Endometrium (tissue), 2 donors: ENCODE results near the gene SNX3.
"Not testable (repeated sequence)": the region's sequence is repeated elsewhere in the genome, so short reads cannot be mapped to it uniquely, and the experiment has no call there.

Source experiments
- FAIRE-seq: peaks from 2 replicates; lab custom pipeline; 2012; peaks lifted over from hg19 to GRCh38; lab: Jason Lieb, UNC
- donor health status: control.
- donor health status: control.

SNX3 gene

DNA sequence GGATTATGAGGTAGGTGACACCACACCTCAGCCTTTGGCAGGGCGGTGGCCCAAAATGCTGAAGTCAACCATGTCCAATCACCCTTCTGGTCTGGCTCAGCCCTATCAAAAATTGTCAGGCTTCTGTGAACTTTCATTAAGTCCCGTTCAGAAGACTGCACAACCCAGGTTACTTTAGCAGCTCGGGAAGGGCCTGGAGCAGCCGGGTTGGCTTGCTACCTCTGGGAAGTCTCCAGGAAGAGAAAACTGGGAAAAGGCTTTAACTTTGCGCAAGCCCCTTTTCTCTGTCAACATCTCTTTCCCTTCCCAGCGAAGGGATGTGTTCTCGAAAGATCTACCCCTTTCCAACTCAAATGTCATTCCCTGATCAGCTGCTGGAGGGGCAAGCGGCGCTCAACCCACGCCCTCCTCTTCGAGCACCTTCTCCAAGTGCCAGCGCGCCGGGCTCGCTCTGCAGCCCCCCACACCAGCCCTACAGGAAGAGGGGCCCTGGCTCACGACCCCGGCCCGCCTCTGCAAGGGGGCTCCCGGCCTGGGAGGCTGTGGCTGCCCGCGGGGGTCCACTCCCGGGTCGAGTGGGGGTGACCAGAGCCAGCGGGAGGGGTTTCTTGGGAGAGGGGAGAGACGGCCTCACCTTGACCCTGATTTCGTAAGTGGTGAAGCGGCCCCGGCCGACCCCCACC is 573 bp downstream of the SNX3 start:
- FAIRE-seq, result no peak

DNA sequence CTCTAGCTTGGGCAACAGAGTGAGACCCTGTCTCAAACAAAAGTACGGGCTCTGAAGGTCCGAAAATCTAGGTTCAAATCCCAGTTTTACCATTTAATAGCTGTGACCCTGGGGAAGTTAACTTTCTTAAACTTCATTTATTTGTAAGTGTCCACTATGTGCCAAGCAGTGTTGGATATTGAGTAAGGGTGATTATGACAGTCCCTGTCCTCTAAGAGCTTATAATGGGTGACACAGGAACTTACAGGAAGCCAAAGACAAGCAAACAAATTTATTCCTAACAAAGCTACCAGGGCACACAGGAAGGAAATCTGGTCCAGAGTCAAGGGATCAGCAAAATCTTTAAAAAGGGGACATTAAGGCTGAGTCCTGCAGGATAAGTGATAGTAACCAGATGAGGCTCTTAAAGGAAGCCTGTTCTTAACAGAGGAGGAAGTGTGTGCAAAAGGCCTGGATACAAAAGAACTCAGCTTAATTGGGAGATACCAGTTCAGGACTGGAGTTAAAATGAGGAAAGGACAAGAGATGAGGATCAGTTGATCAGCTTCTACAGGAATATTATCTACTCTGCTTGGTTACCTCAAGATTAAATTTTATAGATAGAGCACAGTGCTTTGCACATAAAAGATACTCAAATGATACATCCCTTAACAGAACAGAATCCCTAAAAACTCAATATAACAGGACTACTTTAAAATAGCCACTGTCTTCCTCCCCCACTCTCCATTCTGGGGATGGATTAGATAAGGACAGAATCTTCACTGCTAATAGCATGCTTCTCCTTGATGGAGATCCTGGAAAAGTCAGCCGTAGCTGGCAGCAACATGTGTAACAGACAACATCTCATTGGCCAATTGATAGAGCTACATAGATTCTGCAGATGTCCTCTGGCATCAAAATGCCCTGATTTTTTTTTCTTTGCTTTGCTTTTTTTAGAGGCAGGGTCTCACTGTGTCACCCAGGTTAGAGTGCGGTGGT is 6.1 kb downstream of the SNX3 start:
- no peak for FAIRE-seq

DNA sequence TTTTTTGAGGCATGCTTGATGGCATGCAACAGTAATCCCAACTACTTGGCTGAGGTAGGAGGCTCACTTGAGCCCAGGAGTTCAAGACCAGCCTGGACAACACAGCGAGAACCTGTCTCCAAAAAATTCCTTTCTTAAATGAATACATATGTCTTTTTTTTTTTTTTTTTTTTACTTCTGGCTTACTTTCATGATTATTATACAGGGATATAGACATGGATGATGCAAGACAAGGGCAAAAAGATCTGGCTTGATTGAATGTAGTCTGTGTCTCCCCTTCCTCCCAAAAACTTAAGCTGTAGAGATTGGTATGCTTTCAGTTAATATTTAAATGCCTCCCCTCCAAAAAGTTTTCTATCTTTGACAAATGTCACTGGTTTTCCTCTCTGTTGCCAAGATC is 7.6 kb downstream of the SNX3 start:
- no peak for FAIRE-seq

DNA sequence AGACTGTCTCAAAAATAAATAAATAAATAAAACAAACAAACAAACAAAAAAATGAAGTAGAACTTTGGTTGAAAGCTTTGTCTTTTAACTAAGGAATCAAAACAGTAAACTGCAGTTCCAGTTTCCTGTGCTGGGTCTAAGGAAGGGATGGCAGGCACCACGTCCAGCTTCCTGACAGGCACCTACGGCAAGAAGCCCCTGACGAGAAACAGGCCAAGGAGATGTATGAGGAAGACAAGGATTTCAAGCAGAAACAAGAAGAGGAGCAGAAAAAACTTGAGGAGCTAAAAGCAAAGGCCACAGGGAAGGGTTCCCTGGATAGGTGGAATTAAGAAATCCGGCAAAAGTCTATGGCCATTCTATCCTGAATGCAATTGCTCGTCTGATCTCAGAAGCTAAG is 8.8 kb downstream of the SNX3 start:
- FAIRE-seq, result no peak

DNA sequence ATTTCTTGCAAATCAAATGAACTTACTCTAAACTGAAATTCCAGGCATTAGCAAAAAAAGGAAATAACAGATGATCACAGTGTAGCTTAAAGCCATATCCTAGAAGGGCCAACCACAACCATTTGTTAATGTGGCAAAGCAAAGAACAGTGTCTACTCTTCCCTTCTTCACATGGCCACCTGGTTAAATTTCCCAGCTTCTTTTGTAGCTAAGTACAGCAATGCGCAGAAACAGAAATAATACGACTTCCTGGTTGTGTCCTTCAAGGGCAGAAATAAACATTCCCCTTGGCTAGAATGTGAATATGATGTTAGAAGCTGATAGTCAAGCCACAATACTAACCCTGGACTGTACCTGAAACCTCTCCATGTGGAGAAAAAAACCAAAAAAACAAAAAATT is 9.6 kb downstream of the SNX3 start:
- no peak for FAIRE-seq

DNA sequence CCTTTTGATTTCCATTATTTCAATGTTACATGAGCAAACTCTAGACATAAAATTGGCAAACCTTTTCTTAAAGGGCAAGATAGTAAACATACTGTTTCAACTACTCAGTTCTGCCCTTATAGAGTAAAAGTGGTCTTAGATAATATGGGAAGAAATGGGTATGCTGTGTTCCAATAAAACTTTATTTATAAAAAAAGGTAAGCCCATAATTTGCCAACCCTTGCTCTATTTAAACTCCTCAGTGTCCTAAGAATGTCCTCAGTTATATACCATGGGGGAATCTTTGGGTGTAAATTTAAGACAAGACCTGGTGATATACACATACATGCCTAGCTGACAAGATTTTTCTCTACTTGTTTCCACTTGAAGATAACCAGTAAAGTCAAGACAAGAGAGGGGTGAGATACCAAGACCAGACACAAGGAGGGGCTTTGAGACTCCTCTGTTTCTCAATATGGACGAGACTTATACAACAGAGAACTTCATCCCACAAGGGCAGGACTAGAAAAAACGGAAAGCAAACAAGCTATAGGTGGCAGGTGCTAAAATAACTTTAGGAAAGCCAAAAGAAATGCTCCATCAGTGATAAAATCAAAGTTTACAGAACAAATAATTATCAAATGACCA is 10.5 kb downstream of the SNX3 start:
- FAIRE-seq, result no peak

DNA sequence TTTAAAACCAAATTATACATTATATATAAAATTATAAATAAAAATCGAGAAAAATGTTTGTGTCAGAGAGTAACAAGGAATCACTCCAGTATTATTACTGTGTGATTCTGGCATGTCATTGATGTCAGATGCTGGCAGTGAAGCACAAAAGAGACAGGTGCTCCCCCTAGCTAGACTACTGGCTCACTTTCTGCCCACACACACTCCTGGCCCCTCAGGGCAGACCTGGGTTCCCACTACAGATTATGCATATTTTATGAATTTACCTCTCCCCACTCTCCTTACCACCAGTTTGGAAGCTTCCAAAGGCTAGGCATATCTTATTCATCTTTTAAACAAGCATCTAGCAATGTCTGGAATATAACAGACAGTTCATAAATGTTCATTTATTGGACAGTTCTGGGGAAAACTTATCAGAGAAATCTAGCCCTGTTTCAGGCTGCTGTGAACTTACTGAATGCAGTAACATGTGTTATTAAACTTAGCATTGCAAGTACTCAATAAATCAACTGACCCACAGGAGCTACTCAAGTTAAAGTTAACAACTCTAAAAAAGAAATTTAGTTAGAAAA is 12.8 kb downstream of the SNX3 start:
- no peak for FAIRE-seq

DNA sequence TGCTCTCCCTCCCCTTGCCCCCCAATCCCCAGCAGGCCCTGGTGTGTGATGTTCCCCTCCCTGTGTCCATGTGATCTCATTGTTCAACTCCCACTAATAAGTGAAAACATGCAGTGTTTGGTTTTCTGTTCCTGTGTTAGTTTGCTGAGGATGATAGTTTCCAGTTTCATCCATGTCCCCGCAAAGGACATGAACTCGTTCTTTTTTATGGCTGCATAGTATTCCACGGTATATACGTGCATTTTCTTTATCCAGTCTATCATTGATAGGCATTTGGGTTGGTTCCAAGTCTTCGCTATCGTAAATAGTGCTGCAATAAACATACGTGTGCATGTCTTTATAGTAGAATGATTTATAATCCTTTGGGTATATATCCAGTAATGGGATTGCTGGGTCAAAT is 15.7 kb downstream of the SNX3 start:
- FAIRE-seq, result not testable (repeated sequence)

DNA sequence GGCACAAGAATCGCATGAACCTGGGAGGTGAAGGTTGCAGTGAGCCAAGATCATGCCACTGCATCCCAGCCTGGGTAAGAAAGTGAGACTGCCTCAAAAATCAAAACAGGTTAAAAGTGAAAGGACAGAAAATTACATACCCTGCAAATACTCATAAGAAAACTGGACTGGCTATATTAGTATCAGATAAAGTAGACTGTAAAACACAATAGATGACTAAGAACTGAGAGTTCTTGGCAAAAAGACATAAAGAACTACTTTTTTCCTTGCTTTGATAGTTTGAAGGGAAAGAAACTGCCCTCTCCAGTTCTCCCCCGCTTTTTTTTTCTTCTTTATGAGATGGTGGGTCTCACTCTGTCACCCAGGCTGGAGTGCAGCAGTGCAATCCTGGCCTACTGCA is 17.0 kb downstream of the SNX3 start:
- no peak for FAIRE-seq

DNA sequence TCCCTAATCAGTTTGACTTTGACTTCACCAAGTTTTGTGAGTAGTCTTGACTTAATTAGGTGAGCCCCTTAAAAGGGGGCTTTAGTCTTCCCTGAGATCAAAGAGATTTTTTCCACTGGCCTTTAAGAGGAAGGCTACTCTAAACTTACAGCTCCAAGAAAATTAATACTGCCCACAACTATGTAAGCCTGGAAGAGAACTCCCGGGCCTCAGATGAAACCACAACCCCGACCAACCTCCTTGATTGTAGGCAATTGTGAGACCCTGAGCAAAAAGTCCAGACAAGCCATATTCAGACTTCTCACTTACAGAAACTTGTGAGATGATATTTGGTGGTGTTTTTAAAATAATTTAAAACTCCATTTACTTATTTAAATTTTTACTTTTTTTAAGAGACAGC is 18.1 kb downstream of the SNX3 start:
- FAIRE-seq, result no peak

DNA sequence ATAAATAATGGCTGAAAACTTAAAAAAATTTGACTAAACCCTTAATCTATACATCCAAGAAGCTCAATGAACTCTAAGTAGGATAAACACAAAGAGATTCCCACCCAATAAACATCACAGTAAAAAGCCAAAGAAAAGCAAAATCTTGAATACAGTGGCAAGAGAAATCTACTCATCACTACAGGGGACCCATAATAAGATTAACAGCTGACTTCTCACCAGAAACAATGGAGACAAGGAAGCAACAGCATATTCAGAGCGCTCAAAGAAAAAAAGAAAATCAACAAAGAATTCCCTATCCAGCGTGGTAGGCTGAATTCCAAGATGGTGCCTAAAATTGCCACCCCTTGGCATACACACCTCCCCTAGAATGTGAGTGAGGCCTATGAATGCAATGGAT is 18.6 kb downstream of the SNX3 start:
- FAIRE-seq, result no peak

DNA sequence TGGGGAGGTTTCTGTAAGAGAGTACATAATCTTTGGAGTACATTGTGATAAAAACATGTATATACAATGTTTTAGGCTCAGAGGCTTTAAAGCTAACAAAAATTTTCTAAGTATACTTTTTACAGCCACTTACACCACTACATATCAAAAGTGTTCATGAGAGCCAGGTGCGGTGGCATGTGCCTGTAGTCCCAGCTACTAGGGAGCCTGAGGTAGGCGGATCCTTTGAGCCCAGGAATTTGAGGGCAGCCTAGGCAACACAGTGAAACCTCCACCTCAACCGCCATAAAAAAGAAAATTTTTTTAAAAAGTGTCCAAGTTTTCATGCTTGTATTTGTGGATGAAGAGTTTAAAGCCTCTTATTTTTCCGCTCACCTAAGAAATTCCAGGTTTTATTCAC is 22.5 kb downstream of the SNX3 start:
- FAIRE-seq, result no peak

DNA sequence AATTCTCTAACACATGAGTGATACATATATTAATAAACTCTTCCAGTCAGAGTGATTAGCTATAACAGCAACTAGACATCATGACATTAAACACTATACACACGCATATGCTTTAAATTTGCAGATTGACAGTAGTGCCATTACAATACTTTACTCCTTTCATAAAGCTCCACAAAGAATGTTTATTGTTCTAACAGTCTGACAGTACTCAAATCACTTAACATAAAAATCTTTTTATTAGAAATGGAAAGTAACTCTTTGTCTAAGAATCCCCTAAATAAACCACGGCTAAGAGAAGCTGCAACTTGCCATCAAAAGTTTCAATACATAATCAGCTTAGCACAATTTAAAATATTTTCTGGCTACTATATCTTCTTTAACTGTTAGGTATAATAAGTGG is 24.0 kb downstream of the SNX3 start:
- no peak for FAIRE-seq

DNA sequence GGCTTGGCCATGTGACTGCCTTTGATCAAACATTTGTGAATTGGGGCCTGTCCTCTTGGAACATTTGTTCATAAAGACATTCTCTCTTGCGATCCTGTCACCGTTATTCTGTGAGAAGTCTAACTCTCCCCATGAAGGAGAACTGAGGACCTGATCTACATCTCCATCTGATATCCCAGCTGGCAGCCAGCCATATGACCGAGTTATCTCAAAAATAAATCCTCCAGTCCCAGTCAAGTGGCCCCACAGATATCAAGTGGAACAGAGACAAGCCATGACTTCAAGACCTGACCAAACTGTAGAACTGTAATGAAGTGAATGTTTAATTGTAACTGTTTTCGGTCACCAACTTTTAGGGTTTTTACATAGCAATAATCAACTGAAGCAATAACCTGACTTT is 25.7 kb downstream of the SNX3 start:
- FAIRE-seq, result no peak

DNA sequence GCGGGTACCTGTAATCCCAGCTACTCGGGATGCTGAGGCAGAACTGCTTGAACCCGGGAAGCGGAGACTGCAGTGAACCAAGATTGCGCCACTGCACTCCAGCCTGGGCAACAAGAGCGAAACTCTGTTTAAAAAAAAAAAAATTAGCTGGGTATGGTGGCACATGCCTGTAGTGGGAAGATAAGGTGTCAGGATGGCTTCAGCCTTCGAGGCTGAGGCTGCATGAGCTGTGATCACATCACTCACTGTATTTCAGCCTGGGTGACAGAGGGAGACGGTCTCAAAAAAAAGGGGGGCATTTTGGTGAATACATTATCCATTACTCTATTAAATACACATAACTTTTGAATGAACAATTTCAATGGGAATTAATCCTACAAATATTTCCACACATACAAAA is 32.4 kb downstream of the SNX3 start:
- FAIRE-seq, result no peak

DNA sequence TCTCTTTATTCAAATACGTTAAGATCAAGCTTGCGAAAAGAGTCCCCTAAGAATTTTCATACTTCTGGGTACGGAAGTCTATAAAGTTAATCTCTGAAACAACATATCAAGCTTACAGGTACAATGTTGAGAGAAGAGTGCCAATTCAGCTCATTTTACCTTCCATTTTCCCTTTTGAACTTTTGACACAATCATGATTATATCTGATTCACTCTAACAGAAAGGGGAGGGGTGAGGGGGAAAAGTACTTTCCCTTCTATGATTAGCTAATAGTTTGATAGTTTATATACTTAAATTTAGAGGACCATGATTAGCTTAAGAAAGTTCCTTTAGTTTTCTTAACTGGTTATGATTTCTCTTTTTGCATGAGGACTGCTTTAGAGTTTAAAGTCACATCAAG is 33.5 kb downstream of the SNX3 start:
- FAIRE-seq, result no peak

DNA sequence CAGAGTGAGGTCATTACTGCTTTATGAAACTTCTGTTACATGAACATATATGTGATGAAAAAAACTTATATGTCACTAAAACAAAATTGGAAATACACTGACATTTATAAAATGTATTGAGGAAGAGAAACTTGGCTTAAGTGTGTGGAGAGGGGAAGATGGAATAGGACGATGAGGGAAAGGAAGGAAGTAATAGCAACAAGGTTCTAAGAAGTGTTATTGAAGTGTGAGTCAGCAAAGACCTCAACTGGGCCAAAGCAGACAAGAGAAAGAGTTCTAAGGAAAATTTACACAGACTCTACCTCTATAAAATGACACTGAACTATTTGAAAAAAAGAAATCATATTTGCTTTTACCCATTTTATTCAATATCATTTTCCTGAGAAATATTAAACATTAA is 38.3 kb downstream of the SNX3 start:
- no peak for FAIRE-seq

DNA sequence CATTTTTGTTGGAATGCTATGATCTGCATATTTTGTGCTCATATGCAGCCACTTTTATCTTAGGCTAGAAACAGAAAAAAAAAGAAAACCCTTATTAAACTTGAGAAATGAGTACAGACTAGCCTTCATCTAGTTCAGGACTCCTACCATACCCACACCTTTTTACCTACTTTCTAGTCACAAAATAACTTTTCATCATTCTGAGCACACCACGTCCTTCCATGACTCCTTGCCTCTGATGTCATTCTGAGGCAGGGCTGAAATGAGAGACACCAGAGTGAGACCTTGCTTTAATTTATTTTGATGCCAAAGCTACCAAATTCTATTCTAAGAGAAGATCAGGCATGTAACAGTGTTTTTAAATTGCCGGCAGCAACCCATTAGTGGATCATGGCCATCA is 38.8 kb downstream of the SNX3 start:
- FAIRE-seq, result no peak

DNA sequence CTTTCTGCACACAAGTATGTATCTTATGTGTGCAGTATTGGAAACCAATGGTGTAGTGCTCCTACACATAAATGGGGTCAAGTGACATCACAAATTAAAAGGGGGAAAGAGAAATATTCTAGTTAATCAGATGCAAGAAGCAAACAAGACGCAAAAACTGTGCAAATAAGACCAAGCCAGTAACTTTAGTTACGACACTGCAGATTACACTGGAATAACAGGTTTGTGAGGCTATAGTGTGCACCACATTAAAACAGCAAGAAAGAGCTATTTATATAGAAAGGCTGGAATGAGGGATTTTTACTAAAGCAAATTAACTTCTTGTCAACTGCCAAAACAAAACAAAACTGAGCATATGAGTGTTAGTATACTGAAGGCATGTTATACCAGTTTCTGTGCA is 49.2 kb downstream of the SNX3 start:
- FAIRE-seq, result no peak

DNA sequence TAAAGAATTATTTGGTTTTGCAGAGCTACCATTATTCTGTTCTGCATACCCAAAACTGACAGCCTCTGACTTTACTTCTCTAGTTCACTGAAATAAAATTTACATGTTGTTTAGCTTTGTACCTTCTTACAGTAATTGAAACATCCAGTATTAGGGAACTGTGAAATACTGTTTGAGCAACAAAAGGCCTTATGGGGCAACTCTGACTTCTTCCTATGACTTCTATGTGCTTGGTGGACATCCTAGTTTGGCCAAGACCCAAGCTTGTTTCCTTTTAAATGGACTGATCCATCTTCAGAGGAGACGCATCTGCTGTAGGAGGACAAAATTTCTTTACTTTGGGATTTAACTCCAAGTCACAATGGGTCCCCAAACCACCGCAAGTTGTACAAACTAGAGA is 50.3 kb downstream of the SNX3 start:
- FAIRE-seq, result no peak

DNA sequence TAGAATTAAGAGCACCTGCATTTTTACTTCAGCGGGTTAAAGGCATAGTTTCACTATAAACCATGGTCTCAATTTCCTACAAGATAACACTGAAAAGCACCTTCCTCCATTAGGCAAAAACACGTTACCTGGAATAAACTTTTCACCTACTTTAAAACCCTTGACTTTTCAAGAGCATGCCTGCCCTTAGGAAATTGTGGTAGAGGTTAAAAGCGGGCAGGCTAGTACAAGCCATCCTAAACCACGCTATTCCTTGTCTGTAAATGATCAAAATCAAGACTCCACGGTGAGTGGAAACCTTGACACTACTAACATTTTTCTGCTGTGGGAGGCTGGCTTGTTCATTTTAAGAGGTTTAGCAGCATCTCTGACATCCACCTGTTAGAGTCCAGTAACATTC is 51.1 kb downstream of the SNX3 start:
- no peak for FAIRE-seq

DNA sequence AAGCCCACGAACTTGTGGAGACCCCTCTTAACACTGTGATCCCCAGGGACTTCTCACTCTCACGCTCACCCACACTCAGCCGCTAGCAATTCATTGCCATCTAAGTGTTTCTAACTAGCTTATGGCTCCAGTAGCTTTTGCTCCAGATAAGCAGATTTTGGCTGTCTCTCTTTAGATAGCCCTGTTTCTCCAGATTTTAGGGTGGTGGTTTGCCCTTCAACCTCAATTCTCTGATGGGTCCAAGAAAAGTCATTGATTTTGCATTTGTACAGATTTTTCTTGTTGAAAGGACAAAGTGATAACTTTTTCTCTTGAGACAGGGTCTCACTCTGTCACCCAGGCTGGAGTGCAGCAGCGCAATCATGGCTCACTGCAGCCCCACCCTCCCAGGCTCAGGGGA is 53.8 kb downstream of the SNX3 start:
- FAIRE-seq, result no peak
